Activated CD4-positive, CD25-positive, alpha-beta regulatory T cell treated with anti-CD3 and anti-CD28 coated beads, Interleukin-2, amount 50 U/mL, for 24 hours (primary cell): ENCODE measurements around the gene KLHL29.
"Not testable (repeated sequence)": the region's sequence is repeated elsewhere in the genome, so short reads cannot be mapped to it uniquely, and the experiment has no call there.

Experiments
- ATAC-seq, 2 donors: fragments of 150-1000 bp; cut with Tn5 transposase; one replicate each; pipeline ENCODE4 v1.10.0; 2021; ENCODE audit warnings: mild to moderate bottlenecking in 1 of 2, moderate library complexity in 1 of 2

Gene KLHL29

DNA sequence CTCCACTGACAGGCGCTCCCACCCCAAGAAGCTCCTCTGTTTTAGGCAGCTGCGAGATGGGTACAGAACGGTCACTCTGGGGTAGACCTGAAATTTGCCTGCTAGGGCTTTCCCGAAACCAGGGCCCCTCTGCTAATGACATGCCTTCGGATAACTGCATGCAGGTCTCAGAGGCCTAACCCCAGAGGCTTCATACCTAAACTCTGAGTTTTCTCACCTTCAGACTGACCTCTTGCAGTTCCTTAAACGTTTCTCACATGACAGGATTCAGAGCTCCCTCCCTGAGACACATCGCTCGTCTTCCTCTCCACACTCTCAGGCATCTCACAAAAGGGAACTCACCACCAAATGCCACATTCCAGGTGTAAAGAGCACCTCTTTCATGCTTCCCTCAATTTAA is 11.3 kb upstream of the KLHL29 start:
- ATAC-seq, result no peak

GRCh38 chr2:23375448-23375847 is 9.5 kb upstream of the KLHL29 start:
- no peak for ATAC-seq

GRCh38 chr2:23376075-23376474 is 8.9 kb upstream of the KLHL29 start:
- ATAC-seq, result no peak

- ATAC-seq, result no peak
These were observed 8.0 kb upstream of the KLHL29 start for GRCh38 chr2:23376972-23377371.

DNA sequence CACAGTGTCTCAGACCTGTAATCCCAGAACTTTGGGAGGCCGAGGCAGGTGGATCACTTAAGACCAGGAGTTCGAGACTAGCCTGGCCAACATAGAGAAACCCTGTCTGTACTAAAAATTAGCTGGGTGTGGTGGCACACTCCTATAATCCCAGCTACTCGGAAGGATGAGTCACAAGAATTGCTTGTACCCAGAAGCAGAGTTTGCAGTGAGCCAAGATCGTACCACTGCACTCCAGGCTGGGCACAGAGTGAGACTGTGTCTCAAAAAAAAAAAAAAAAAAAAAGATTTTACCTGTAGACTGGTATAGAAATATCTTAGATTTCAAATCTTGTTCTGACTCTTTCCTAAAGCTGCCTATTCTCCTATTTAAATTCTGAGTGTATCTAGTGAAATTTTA is 7.2 kb upstream of the KLHL29 start:
- no peak for ATAC-seq

- no peak for ATAC-seq
These were observed 6.5 kb upstream of the KLHL29 start for GRCh38 chr2:23378496-23378895.

DNA sequence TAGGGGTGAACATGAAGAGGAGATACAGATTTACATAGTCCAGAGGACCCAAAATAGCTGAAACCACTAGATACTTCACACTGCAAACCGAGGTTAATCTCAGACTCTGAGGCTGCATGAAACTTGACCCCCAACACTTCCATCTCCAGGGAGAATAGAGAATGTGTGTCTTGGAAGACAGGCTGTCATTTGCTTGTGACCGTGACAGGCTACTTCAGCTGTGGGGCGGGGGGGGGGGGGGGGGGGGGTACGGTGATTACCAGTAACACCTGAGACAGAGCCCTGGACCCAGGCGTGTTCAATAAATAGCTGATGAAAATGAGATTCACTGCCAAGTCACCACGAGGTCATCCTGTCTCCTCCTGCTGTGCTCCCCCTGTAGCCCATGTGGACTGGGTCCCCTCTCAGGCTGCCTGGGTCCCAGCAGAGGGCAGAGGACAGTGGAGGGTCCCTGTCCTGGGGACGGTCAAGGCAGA is 5.7 kb upstream of the KLHL29 start:
- ATAC-seq, result no peak

DNA sequence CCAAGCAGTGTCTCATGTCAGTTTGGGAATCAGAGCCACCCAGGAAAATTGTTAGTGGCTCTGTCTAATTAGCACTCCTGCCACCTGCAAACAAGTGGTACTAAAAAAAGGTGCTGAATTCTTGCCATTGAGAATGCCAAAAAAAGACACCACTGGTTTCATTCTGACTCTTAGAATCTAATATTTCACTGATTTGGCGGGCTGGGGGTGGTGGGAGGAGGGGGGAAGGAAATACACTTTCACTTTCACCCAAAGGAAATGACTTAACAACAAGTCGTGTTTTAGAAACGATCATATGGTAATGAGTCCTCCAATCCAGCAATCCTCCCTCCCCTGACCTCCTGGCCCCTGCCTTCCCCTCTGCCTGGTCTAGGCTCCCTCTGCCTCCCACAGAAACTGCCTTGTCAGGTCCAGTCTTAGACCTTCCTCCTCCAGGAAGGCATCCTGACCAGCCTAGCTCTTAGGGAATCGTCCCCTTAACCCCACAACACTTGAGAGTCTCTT is 4.4 kb upstream of the KLHL29 start:
- ATAC-seq, result peak; percentile 14 to 15

DNA sequence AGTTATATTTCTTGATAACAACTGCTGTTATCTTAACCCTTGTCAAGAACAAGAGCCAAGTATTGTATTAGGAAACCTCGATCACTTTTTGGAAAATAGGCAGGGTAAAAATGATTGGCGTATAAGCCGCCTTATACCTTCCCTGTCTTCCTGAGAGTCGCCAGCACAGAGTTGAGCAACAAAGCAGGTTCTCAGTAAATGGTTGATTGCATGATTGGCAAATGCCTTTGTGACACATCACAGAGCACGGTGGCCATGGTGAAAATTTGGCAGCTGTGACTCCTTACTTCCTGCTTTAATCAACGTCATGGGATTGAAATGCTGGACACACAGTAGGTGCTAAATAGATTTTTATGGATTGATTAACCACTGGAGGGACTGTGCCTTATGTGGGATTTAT is 3.9 kb upstream of the KLHL29 start:
- ATAC-seq, result peak in 1 of 2 donors; percentile 22

- ATAC-seq, result no peak
These were observed 3.5 kb upstream of the KLHL29 start for GRCh38 chr2:23381485-23381884.

DNA sequence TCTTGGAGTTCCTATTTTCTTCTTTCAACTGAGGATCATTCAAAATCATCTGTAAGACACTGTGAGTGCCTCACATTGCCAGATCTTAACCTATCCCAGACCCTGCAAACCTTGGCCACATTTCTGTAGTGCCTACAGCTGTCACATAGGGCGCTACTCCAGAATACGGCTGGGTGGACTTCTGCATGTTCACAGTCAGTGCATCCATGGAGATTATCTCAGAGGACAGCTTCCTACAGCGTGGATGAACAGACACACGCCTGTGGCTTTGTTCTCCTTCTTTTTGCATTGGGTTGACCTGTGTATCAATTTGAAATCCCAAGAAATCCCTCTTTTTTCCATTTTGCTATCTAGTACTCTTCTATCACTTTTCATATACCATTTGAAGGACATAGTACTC is 1.9 kb upstream of the KLHL29 start:
- no peak for ATAC-seq

- peak; percentile 41 to 42 for ATAC-seq
These were observed 370 bp downstream of the KLHL29 start for GRCh38 chr2:23385351-23385747.

- no peak for ATAC-seq
These were observed 864 bp downstream of the KLHL29 start for GRCh38 chr2:23385748-23386338.

- ATAC-seq, result peak in 1 of 2 donors; percentile 15
These were observed 1.6 kb downstream of the KLHL29 start for GRCh38 chr2:23386339-23387220.

DNA sequence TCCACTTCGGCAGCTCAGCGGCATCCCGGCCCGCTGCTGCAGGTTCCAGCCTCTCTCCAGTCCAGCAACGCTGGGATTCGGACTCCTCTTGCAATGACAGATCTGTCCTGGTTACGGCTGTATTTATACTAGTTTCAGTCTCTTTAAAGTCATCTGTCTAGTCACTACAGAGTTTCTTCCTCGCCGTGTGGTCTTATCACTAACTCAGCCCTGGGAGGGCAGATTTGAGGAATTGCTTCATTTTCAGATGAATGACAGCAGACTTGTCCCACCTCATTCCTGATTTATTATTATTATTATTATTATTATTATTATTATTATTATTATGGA is 2.2 kb downstream of the KLHL29 start:
- no peak for ATAC-seq

- no peak for ATAC-seq
These were observed 2.9 kb downstream of the KLHL29 start for GRCh38 chr2:23387845-23388244.

DNA sequence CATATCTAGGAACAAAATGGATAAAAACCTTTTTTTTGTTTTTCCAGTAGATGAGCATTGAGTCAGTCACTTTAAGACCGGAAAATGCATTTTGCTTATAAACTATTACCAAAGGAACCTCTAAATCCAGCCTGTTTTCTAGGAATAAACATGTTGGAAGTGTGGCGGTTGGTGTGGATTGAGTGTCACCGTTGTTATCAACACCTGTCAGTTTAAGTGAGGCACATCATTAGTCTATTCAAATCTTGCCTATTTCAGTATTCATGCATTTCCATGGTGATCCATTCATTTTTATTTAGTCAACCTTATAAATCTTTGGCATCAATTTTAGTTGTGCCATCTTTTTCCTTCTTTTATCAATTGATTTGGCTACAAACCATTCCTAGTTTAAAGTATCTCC is 3.3 kb downstream of the KLHL29 start:
- ATAC-seq, result no peak

DNA sequence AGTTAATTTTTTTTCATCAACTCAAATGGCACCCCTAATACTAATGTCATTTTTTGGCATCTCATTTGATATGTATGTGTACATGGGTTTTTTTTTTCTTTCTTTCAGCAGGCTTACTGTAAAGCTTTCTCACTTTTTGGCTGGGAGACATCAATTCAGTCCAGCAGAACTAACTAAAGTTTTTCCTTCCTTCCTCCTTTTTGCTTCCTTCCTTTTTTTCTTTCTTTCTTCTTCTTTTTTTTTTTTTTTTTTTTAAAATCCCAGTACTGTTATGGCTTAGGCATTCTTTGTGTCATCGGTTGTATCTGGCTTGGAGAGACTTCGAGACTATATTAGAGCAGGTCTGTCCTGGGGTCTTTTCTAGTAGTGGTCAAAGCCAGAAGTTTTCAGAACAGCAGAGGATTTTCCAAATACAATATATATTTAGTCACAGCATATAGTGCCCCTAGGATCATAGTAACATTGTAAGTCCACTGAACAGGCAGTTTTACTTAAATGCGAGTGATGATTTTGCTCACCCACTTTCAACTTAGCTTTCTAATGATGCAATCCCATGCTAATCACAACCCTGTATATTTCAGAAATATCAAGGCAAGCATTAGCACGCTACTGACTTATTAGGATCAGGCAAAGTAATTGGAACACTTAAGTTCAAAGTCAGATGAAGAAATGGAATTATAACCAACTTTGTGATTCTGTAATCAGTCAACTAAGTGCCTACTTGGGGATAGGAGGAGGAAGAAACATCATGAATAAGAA is 4.0 kb downstream of the KLHL29 start:
- no peak for ATAC-seq

DNA sequence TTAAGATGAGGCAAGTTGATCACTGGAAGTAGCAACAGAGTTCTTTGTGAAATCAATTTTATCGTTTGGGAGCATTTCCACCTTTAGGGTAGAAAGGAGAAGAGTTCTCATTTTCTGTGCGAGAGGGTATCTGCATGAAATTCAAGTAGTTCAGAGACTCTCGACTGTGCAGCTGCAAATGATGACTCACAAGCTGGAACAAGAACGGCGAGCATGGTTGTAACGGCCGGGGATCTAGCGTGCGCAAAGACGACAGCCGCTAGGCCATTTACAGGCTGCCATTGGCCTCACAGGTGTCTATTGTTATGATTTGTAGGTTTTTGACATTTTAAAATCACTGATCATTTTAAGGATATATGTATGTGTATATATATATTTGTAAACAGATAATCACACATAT is 5.2 kb downstream of the KLHL29 start:
- ATAC-seq, result no peak

- not testable (repeated sequence) for ATAC-seq
These were observed 6.3 kb downstream of the KLHL29 start for GRCh38 chr2:23391237-23391736.

DNA sequence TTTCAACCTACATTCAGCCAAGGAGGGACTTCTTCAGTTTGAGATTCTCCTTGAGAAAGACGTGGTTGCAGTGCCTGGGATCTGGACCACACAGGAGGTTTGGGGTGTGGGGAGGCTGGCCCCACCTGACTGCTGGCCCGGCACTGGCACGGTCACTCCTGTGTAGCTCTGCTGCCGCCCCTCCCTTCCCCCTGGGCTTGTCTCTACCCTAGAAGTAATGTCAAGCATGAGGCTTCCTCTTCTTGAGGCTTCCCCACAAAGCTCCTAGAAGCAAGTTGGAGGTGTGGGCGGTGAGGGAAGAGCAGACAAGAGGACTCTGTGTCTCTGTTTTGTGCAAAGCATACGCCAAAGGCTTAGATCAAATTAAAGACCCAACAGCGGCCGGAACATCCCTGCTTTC is 8.7 kb downstream of the KLHL29 start:
- ATAC-seq, result no peak

- ATAC-seq, result no peak
These were observed 9.7 kb downstream of the KLHL29 start for GRCh38 chr2:23394700-23395099.

- no peak for ATAC-seq
These were observed 12.5 kb downstream of the KLHL29 start for GRCh38 chr2:23397478-23397877.
